Fibroblast of lung (primary cell): ENCODE results near the gene CINP. TPM values are rescaled to one million over a fixed set of nuclear protein-coding genes. Genes with fewer than 3 reads are reported as not detected.

ENCODE experiments used
- DNase-seq, 2 donors: peaks; one replicate each; pipeline versions ENCODE4 v3.0.0 to v3.0.0-alpha.2; 2010; ENCODE audit warnings: low read depth in 2 of 2
- H2AFZ ChIP-seq: 2 replicates; pipeline ENCODE4 v1.5.1; 2012; ENCODE audit warnings: low read length, control low read depth, inconsistent platforms
- H3K27ac ChIP-seq: 2 replicates; pipeline ENCODE4 v1.5.1; 2011; ENCODE audit warnings: low read length, control low read depth; ENCODE audit not compliant: insufficient read depth
- H3K27me3 ChIP-seq: 2 replicates; pipeline ENCODE4 v1.5.1; 2011; ENCODE audit warnings: mild to moderate bottlenecking, low read length; ENCODE audit not compliant: control insufficient read depth, insufficient read depth
- H3K36me3 ChIP-seq: 2 replicates; pipeline ENCODE4 v1.5.1; 2011; ENCODE audit warnings: low read length; ENCODE audit not compliant: control insufficient read depth, insufficient read depth
- H3K4me1 ChIP-seq: 2 replicates; pipeline ENCODE4 v1.5.1; 2011; ENCODE audit warnings: low read length; ENCODE audit not compliant: control insufficient read depth, insufficient read depth; ENCODE audit errors: extremely low read depth
- H3K4me2 ChIP-seq: 2 replicates; pipeline ENCODE4 v1.5.1; 2011; ENCODE audit warnings: low read length, control low read depth; ENCODE audit not compliant: insufficient read depth; ENCODE audit errors: extremely low read depth
- H3K4me3 ChIP-seq, 4 experiments: fragments of 200-600 bp in 1 of 4; sonication (generic) in 1 of 4; replicated peaks in 1 of 4; 2 replicates each; pipeline ENCODE4 v1.5.1; 2011 to 2016; ENCODE audit warnings: low read length in 4 of 4, low read depth in 3 of 4, mild to moderate bottlenecking in 3 of 4, control low read depth in 2 of 4, inconsistent platforms in 1 of 4, mixed read lengths in 1 of 4; ENCODE audit not compliant: insufficient read depth in 1 of 4; ENCODE audit errors: control extremely low read depth in 1 of 4
- H3K79me2 ChIP-seq: 2 replicates; pipeline ENCODE4 v1.5.1; 2012; ENCODE audit warnings: mild to moderate bottlenecking, low read length, inconsistent platforms; ENCODE audit not compliant: control insufficient read depth, insufficient read depth
- H3K9ac ChIP-seq: 2 replicates; pipeline ENCODE4 v1.5.1; 2011; ENCODE audit warnings: mild to moderate bottlenecking, low read length, control low read depth; ENCODE audit not compliant: insufficient read depth
- H3K9me3 ChIP-seq: 2 replicates; pipeline ENCODE4 v1.5.1; 2012; ENCODE audit warnings: low read depth, low read length; ENCODE audit not compliant: control insufficient read depth, insufficient read depth
- H4K20me1 ChIP-seq: 2 replicates; pipeline ENCODE4 v1.5.1; 2011; ENCODE audit warnings: low read length; ENCODE audit not compliant: control insufficient read depth, insufficient read depth; ENCODE audit errors: extremely low read depth
- CTCF ChIP-seq, 2 donors: IDR thresholded peaks in 1 of 2; conservative IDR thresholded peaks in 1 of 2; 1 replicate in 1 of 2; 2 replicates in 1 of 2; pipeline ENCODE4 v1.5.1; 2011 to 2012; ENCODE audit warnings: low read length in 2 of 2, control low read depth in 1 of 2, inconsistent platforms in 1 of 2, low read depth in 1 of 2, mild to moderate bottlenecking in 1 of 2
- EZH2 ChIP-seq: IDR thresholded peaks from 2 replicates; pipeline ENCODE4 v1.5.1; 2012; ENCODE audit warnings: low read length, control low read depth, mild to moderate bottlenecking; ENCODE audit errors: missing control alignments
- polyA plus RNA-seq, 2 donors: library from polyadenylated mRNA; depleted of rRNA in 1 of 2; stranded (reverse) in 1 of 2; unstranded in 1 of 2; fragments of >200 nt; gene quantifications; 2 replicates each; pipeline ENCODE4 v1.2.1, GENCODE V29; 2011 to 2012; ENCODE audit warnings: missing spikeins in 1 of 2
- total RNA-seq: library from RNA; depleted of rRNA; stranded (reverse); fragments of >200 nt; gene quantifications from 2 replicates; pipeline ENCODE4 v1.2.1, GENCODE V29; 2014

Gene CINP
- total and polyA plus RNA-seq, 2 donors (not counting 1 experiment from before 2014, with no cell fraction given), result 42.8 to 71.8 TPM

GRCh38 chr14:102345232-102345631, 17.5 kb downstream of the CINP start:
- H3K79me2 ChIP-seq, result no peaks in the 10 kb centered on the region
- H3K9me3 ChIP-seq, result no peaks in the 10 kb centered on the region
- H3K4me3 ChIP-seq, result no peak overlapping the region
- H3K36me3 ChIP-seq, result peaks cover 10% of the 10 kb centered on the region
- no peak for DNase-seq
- H3K9ac ChIP-seq, result no peak overlapping the region
- H3K27me3 ChIP-seq, result no peaks in the 10 kb centered on the region
- no peaks in the 10 kb centered on the region for H3K4me1 ChIP-seq
- H3K4me2 ChIP-seq, result no peak overlapping the region
- no peak for TF ChIP-seq CTCF (conservative IDR thresholded peaks at IDR 0.05 in 1 of 2, IDR thresholded peaks at IDR 0.05 in 1 of 2; ENCODE audit: low read depth in 1 of 2, low read length in 2 of 2)
- no peak for TF ChIP-seq EZH2
- H3K27ac ChIP-seq, result no peak overlapping the region
- H2AFZ ChIP-seq, result no peak overlapping the region
- no peaks in the 10 kb centered on the region for H4K20me1 ChIP-seq

GRCh38 chr14:102344485-102344884, 18.2 kb downstream of the CINP start:
- TF ChIP-seq CTCF (conservative IDR thresholded peaks at IDR 0.05 in 1 of 2, IDR thresholded peaks at IDR 0.05 in 1 of 2; ENCODE audit: low read depth in 1 of 2, low read length in 2 of 2), result no peak
- TF ChIP-seq EZH2, result no peak
- Histone ChIP-seq H3K27me3 (no peaks in the 10 kb centered on the region), H3K4me2 (no peak overlapping the region), H3K4me1 (no peaks in the 10 kb centered on the region), H3K36me3 (peaks cover 10% of the 10 kb centered on the region), H4K20me1 (no peaks in the 10 kb centered on the region), H2AFZ (no peak overlapping the region), H3K9me3 (no peaks in the 10 kb centered on the region), H3K4me3 (no peak overlapping the region), H3K79me2 (no peaks in the 10 kb centered on the region), H3K27ac (no peak overlapping the region), H3K9ac (no peak overlapping the region)
- no peak for DNase-seq

- H3K9ac ChIP-seq, result no peak overlapping the region
- no peak overlapping the region for H3K4me2 ChIP-seq
- DNase-seq, result no peak
- H3K9me3 ChIP-seq, result no peaks in the 10 kb centered on the region
- H3K4me3 ChIP-seq, result no peak overlapping the region
- no peaks in the 10 kb centered on the region for H3K79me2 ChIP-seq
- no peaks in the 10 kb centered on the region for H3K4me1 ChIP-seq
- H3K27me3 ChIP-seq, result no peaks in the 10 kb centered on the region
- TF ChIP-seq EZH2 (no peak), CTCF (conservative IDR thresholded peaks at IDR 0.05 in 1 of 2, IDR thresholded peaks at IDR 0.05 in 1 of 2; ENCODE audit: low read depth in 1 of 2, low read length in 2 of 2) (no peak)
- H2AFZ ChIP-seq, result no peak overlapping the region
- no peak overlapping the region for H3K27ac ChIP-seq
- no peaks in the 10 kb centered on the region for H4K20me1 ChIP-seq
- peaks cover 10% of the 10 kb centered on the region for H3K36me3 ChIP-seq
Measured at GRCh38 chr14:102344084-102344483, 18.6 kb downstream of the CINP start.
